ENCODE data around the gene SLC25A33. TPM values are rescaled to one million over a fixed set of nuclear protein-coding genes. Genes with fewer than 3 reads are reported as not detected.

Gene SLC25A33
- total RNA-seq, 1 donor from 2014 or later, result 4.9 TPM

DNA sequence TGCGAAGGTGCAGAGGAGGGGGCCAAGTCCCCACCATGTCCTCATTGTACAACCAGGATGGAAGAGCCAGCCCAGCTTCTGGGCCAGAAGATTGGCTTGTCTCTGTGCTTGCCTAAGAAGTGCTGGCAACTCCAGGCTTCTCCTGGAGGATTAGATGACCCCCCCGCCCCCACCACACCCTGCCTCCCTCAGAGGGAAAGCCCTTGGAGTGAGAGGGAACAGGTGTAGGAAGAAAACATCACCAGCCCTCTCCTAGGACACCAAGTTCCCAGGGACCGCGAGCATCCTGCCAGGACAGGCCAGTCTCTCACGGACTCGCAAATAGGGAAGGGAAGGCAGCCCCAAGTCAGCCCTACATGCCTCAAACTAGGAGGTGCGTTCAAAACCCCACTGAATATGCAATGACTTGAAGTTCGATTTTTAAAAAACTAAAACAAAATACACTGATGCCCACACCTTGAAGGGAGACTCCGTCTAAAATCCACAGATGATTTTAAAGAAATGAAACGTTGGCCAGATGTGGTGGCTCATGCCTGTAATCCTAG lies 20.7 kb upstream of the SLC25A33 start:
- DNase-seq, result no peak
- Histone ChIP-seq H3K4me3 (no peak overlapping the region), H3K36me3 (no peaks in the 10 kb centered on the region), H3K27ac (no peak overlapping the region), H3K27me3 (no peaks in the 10 kb centered on the region), H3K4me1 (no peaks in the 10 kb centered on the region), H3K9me3 (no peaks in the 10 kb centered on the region)
- no peak for ATAC-seq
- TF ChIP-seq, protein P1, sequence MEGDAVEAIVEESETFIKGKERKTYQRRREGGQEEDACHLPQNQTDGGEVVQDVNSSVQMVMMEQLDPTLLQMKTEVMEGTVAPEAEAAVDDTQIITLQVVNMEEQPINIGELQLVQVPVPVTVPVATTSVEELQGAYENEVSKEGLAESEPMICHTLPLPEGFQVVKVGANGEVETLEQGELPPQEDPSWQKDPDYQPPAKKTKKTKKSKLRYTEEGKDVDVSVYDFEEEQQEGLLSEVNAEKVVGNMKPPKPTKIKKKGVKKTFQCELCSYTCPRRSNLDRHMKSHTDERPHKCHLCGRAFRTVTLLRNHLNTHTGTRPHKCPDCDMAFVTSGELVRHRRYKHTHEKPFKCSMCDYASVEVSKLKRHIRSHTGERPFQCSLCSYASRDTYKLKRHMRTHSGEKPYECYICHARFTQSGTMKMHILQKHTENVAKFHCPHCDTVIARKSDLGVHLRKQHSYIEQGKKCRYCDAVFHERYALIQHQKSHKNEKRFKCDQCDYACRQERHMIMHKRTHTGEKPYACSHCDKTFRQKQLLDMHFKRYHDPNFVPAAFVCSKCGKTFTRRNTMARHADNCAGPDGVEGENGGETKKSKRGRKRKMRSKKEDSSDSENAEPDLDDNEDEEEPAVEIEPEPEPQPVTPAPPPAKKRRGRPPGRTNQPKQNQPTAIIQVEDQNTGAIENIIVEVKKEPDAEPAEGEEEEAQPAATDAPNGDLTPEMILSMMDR (IDR thresholded peaks at IDR 0.05), result no peak
- intact Hi-C loops (cut with DNase I), result no loop called here

DNA sequence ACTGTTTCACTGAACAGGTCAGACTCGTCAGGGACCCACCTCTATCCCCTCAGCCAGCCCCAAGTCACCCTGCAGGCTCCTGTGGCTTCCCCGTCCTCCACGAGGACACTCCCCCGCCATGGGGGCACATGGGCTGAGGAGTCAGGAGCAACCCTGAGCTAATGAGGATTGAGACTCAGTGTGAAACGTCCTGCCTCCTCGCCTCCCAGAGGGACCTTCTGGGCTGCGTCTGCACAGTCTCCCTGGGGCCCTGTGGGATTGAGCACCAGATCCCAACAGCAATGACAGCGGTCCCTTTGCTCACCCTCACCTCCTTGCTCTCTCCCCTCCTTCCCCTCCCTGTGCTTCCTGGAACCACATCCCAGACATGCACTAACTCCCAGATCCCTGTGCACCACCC lies 18.9 kb upstream of the SLC25A33 start:
- DNase-seq (no peak), ATAC-seq (no peak)
- intact Hi-C loops (cut with DNase I), result no loop called here

DNA sequence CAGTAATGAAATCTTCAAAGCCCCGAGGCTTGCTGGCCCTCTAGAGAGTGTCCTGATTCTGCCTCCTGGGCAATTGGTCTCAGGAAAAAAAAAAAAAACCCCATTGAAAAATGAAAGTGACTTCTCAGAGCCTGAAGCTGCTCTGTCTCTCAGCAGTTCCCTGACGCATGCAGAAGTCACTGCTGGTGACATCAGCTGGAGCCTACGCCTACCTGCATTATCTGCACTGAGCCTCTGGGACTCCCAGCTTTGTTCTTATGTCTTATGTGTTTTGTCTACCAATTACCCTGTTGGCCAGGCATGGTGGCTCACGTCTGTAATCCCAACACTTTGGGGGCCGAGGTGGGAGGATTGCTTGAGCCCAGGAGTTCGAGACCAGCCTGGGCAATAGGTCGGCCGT lies 10.1 kb upstream of the SLC25A33 start:
- DNase-seq, result no peak
- ATAC-seq, result peak; percentile 32

More for the DNA sequence above, 18.9 kb upstream of the SLC25A33 start:
- no peak overlapping the region for H3K27ac ChIP-seq
- TF ChIP-seq, protein P1 (IDR thresholded peaks at IDR 0.05), result no peak
- H3K4me1 ChIP-seq, result no peaks in the 10 kb centered on the region
- no peak overlapping the region for H3K4me3 ChIP-seq
- no peaks in the 10 kb centered on the region for H3K36me3 ChIP-seq
- H3K9me3 ChIP-seq, result no peaks in the 10 kb centered on the region
- H3K27me3 ChIP-seq, result no peaks in the 10 kb centered on the region

DNA sequence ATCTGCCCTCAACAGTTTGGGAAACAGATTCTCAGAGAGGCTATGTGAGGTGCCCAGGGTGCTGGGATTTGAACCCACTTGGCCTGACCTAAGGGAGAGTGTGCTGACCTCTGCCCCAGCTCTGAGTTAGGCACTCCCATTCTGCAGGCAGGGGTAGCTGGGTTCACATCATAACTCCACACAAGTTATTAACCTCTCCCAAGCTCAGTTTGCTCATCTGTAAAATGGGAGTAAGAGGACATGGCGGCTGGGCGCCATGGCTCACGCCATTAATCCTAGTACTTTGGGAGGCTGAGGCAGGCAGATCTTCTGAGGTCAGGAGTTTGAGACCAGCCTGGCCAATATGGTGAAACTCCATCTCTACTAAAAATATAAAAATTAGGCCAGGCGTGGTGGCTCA lies 8.9 kb upstream of the SLC25A33 start:
- Histone ChIP-seq H3K36me3 (no peaks in the 10 kb centered on the region), H3K9me3 (no peaks in the 10 kb centered on the region), H3K27ac (no peak overlapping the region), H3K27me3 (no peaks in the 10 kb centered on the region), H3K4me3 (no peak overlapping the region), H3K4me1 (no peaks in the 10 kb centered on the region)
- DNase-seq (no peak), ATAC-seq (peak; percentile 20)
- intact Hi-C loops (cut with DNase I), result no loop called here
- TF ChIP-seq, protein P1 (IDR thresholded peaks at IDR 0.05), result no peak

More for the DNA sequence above, 10.1 kb upstream of the SLC25A33 start:
- Histone ChIP-seq H3K27me3 (no peaks in the 10 kb centered on the region), H3K36me3 (no peaks in the 10 kb centered on the region), H3K9me3 (no peaks in the 10 kb centered on the region), H3K27ac (no peak overlapping the region), H3K4me1 (no peaks in the 10 kb centered on the region), H3K4me3 (no peak overlapping the region)
- TF ChIP-seq, protein P1 (IDR thresholded peaks at IDR 0.05), result no peak
- intact Hi-C loops (cut with DNase I), result no loop called here

DNA sequence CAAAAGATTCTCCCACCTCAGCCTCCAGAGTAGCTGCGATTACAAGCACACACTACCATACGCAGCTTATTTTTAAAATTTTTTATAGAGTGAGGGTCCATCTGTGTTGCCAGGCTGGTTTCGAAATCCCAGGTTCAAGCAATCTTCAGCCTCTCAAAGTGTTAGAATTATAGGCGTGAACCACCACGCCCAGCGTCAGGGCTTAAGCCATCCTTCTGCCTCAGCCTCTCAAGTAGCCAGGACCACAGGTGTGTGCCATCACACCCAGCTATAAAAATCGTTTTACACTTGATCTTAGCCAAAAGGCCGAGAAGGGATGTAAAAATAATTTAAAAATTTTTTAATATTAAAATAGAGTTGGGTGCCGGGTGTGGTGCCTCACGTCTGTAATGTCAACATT lies 4.3 kb upstream of the SLC25A33 start:
- H3K36me3 ChIP-seq, result no peaks in the 10 kb centered on the region
- ATAC-seq, result no peak
- peaks cover 8% of the 10 kb centered on the region for H3K4me1 ChIP-seq
- no peak overlapping the region for H3K4me3 ChIP-seq
- intact Hi-C loops (cut with DNase I), result no loop called here
- no peak overlapping the region for H3K27ac ChIP-seq
- no peak for DNase-seq
- no peaks in the 10 kb centered on the region for H3K27me3 ChIP-seq
- TF ChIP-seq, protein P1 (IDR thresholded peaks at IDR 0.05), result no peak
- no peaks in the 10 kb centered on the region for H3K9me3 ChIP-seq

DNA sequence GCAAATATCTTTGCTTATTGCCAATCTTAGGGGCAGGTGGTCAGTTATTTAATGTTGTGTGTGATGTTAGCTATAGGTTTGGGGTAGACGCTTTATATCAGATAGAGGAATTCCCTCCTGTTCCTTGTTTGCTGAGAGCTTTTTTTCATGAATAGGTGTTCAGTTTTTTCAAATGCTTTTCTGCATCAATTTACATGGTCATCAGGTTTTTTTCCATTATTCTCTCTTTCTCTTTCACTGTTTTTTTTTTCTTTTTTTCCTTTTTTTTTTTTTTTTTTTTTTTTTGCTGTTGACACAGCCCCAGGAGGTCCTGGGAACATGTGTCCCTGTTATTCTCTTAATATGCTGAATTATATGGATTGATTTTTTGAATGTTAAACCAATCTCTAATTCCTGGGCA lies 3.0 kb upstream of the SLC25A33 start:
- Histone ChIP-seq H3K36me3 (no peaks in the 10 kb centered on the region), H3K27ac (no peak overlapping the region), H3K4me1 (peaks cover 14% of the 10 kb centered on the region), H3K4me3 (no peak overlapping the region), H3K27me3 (no peaks in the 10 kb centered on the region), H3K9me3 (no peaks in the 10 kb centered on the region)
- DNase-seq (no peak), ATAC-seq (no peak)
- intact Hi-C loops (cut with DNase I), result no loop called here
- TF ChIP-seq, protein P1 (IDR thresholded peaks at IDR 0.05), result no peak
